CD1c-positive myeloid dendritic cell (primary cell): Measurements from ENCODE around the gene ARHGAP22.

Source experiments
- DNase-seq: peaks from one replicate; pipeline ENCODE4 v3.0.0-alpha.2; 2016; ENCODE audit errors: extremely low spot score

The ARHGAP22 gene

GRCh38 chr10:48552946-48553564, 51.8 kb downstream of the ARHGAP22 start:
- no peak for DNase-seq

- DNase-seq = peak; percentile 69
Observed at GRCh38 chr10:48551861-48552591, 52.8 kb downstream of the ARHGAP22 start.

DNA sequence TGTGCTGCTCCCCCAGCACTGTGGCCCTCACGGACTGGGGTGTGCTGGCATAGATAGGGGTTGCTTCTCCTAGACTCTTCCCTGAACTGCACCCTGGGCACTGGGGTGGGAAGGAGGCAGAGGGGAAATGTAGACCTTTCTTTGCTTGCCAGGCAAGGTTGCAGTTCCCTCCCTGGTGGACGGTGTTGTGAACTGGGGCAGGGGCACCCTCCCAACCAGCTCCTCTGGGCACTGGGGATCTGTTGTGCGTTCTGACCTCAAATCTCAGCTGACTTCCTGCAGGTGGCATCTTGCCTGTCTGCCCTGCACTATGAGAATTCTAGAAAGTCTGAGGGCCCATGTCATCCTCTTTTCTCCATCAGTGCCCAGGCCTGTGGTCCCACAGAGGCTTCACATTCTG, 53.9 kb downstream of the ARHGAP22 start:
- no peak for DNase-seq

GRCh38 chr10:48550071-48550691, 54.7 kb downstream of the ARHGAP22 start:
- DNase-seq = no peak

- DNase-seq = no peak
Observed at GRCh38 chr10:48549236-48549635, 55.6 kb downstream of the ARHGAP22 start.

GRCh38 chr10:48548531-48549135, 56.2 kb downstream of the ARHGAP22 start:
- DNase-seq = no peak

GRCh38 chr10:48547981-48548380, 56.9 kb downstream of the ARHGAP22 start:
- no peak for DNase-seq

- no peak for DNase-seq
Observed at GRCh38 chr10:48547061-48547895, 57.6 kb downstream of the ARHGAP22 start.

DNA sequence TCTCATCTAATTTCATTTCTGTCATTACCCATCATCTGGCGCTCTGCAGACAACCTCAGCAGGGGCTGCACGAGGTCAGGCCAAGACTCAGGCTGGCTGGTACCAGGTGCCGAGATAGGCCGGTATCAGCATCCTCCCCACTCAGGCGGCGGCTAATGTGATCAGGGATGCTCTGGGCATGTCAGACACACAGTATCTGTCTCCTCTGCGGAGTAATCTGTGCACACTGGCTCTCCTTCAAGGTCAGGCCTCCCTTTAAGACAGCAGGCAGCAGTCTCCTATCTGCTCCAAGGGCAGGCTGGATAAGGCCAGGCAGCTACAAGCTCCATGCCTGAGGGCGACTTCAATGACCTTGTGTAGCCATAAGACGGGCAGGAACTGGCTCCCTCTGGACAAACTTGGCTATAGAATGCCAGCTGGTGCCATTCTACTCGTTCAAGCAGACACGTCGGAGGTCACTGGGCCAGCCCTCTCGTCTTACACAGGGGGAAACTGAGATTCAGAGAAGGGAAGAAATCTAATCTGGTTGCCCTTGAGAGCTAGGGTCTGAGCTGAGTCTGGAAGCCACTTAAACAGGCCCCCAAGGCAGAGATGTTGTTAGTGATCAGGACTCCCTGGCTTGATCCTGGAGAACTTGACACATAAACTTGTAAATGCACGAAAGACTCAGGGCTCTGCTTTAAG, 59.3 kb downstream of the ARHGAP22 start:
- DNase-seq = no peak

GRCh38 chr10:48543182-48543844, 61.6 kb downstream of the ARHGAP22 start:
- DNase-seq = no peak

DNA sequence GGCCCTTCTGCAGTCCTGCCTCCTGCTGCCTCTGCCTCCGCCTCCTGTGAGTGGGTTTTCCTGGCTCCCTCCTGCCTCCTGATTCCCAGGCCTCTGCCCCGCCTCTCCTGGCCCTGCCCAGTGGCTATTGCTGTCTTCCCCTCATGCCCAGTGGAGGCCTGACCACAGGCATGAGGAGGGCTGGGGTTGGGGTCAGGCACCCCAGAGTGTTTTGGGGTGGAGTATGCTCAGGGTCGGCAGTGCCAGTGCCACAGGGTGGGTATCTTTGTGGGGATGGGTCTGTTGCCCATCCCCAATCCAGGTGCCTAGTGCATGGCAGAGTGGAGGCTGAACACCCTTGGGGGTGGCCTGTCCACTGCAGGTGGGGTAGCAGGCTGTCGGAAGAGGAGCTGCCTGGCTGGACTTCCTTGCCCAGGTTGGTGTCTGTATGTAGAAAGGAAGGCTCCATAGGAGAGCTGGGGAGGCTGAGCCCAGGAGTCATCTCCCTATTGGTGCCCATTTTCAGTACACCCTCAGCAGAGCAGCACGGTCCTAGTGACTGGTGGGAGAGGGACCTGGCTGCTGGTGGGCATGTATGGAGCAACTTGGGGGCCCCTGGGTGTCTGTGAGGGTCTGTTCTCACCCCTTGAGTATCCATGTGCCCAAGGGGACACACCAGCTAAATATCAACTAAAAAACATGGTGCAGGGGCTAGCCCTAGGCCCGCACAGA, 62.2 kb downstream of the ARHGAP22 start:
- DNase-seq = no peak

DNA sequence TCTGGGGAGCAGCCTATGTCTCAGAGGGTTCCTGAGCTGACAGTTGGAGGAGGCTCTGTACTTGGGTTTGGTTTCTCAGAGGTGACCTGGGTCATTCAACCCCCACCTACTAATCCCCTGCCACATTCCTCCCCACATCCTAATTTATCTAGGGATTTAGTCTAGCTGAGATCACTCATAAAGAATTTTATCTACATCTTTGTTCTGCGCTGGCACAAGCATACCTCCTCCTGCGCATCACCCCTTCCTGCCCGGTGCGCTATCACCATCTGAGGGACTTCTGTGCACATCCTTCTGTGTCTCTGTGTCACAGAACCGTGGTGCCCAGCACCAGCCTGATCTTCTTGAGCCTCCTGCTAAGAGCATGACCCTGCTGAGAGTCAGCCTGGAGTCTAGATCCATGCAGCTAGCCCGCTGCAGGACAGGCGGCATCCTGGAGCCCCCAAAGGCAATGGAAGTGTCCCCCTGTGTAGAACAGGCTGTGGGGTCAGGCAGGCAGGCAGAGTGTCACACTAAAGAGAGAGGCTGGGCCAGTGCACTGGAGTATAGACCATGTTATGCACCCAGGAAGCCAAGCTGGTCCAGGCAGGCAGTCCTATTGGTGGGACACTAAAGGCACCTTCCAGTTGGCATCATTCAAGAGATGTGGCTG, 63.6 kb downstream of the ARHGAP22 start:
- no peak for DNase-seq

DNA sequence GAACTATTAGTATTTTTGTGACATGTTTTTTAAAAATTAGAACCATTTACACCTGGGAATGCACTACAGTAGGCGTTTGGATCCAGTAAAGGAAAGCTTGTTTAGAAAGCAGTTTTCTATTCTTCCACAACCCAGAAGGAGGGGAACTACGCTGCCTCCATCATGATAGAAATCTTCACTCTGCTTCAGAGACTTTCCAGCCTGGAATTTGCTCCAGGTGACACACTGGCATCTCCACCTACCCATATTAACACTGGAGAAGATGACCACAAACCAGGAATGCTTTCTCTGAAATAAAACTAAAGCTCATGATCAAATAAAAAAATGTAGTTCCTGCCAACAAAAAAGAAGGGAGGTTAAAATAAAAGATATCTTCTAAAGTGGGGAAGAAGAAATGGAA, 66.3 kb downstream of the ARHGAP22 start:
- no peak for DNase-seq

DNA sequence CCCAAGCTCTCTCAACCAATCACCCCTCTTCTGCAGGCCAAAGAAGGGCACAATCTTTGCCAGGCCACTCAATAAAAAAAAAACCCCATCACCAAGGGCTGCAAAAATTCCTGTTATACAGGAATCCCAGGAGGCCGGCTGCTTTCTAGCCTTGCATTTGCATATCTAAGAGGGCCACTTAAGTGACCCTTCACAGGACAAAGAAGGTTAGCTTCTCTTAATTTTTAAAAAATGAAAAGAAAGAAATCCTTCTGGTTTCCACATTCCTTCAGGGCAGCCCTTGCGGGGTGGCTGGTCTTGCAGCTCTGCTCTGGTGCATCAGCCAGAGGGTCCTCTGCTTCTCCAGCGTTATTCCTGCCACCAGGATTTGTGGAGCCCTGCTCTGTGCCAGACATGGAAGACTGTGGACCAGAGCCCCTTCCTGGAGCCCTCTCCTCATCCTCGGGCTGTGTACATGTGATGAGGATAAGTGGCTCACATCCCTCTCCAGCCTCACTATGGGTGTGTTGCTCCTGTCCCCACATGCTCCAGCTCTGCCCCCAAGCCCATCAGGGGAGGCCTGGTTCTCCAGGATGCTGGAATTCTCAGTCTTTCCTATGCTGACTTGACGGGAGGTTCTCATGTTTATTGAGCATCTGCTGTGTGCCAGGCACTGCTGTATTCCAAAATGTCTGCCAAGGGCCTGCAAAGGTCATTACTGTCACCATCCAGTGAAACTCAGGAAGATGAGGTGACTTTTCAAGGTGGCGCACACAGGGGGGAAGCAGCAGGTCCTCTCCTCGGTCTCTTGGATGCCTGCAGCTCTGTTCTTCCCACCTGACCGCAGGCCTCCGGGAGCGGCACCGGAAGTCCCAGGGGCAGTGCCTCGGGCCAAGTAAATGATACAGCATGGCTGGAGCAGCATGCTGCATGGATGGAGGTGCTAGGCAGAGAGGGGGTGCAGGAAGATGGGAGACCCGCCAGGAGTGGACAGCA, 67.7 kb downstream of the ARHGAP22 start:
- no peak for DNase-seq

DNA sequence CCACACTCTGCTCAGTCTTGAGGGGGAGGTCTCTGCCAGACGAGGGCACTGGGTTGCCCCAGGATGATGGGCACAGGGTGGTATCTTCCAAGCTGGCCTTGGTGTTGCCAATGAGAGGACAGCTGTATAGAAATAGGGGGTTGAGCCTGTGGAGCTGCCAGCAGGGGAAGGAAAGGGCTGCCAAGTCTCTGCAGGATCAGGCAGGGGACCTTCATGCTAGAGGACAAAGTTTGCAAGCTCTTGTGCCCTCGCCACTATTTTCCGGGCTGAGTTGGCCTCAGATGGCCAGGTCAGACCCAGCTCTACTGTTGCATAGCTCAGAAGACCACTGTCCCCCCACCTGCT, 68.7 kb downstream of the ARHGAP22 start:
- DNase-seq = no peak

DNA sequence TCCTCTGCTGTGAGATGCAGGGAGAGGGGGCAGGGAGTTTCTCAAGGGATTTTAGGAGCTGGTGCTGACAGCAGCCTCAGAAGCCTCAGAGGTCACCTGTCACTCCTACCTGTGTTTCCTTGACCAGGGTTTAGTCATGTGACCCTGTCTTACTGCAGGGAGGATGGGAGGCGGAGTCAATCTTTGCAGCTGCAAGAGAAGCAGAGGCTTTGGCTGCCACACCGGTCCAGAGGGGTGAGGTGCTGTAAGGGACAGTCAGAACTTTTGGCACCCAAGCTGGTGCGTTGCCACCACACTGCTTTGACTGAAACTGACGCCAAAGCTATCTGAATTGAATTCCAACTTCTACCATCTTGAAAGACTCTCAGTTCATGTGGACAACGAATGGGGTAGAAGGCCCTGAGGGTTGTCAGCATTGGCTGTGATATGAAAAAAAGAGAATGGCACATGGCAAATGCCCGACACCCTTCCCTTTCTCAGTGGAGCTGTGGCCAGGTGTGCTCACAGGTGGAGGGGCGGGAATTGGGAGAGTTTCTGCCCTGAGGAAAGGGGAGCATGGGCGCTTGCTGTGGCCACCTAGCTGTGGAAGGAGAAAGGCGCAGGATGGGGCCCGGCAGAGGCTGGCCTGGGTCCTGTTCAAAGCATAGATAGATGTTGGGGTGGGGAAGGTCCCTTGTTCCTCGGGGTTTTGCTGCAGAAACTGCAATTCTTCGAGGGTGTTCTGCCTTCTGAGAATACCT, 69.3 kb downstream of the ARHGAP22 start:
- DNase-seq = no peak

DNA sequence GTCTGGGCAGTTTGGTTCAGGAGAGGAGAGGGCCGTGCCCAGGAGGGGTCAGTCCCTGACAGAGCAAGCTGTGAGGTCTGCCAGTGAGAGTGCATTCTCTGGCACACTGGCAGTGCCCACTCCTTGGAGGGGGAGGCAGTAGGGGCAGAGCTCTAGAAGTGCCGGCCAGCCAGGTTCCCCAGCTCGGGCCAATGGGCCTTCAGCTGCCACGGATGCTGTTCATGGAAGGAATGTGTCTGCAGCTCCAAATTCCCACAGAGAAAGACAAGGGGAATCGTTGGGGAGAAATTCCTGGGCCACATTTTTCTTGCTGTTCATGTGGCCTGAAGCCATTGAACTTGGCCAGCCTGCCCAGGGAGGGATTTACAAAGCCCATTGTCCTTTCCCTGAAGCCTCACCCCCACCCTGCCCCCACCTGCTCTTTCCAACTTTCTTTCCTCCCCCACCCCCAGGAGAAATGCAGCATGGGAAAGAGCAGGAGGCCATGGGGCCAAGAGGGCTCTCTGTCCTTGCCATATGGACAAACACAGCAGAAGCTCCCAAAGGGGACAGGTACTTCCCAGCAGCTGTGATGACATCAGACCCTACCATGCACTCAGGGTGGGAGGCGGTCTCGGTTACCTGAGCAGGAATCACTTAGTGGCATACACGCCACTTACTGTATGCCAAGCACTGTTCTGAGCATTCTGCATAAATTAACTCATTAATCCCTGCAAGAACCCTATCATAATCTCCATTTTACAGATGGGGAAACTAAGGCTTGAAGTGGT, 70.7 kb downstream of the ARHGAP22 start:
- DNase-seq = no peak
